HEK293 (cell line): ENCODE data around the gene CHMP1A.

Experiments
- CTCF ChIA-PET: fragments of 350-600 bp; formaldehyde crosslinking; extraction: SDS; loops from one replicate; lab custom pipeline; 2021; ENCODE audit warnings: antibody characterized with exemption; lab: Yijun Ruan, JAX
- POLR2A ChIA-PET: fragments of 300-600 bp; formaldehyde crosslinking; extraction: SDS; loops from one replicate; lab custom pipeline; 2020; ENCODE audit warnings: antibody characterized with exemption, inconsistent platforms; lab: Yijun Ruan, JAX
- H3K27ac ChIP-seq: fragments of 200-500 bp; sonication (Bioruptor generic); 2 replicates; pipeline ENCODE4 v1.5.1; 2014; ENCODE audit warnings: low read depth, low read length, control low read depth, inconsistent platforms; ENCODE audit errors: extremely low read depth
- H3K36me3 ChIP-seq, 2 experiments: fragments of 200-500 bp in 1 of 2; sonication (Bioruptor generic) in 1 of 2; 1 replicate in 1 of 2; 2 replicates in 1 of 2; pipeline ENCODE4 v1.5.1; 2014 to 2017; ENCODE audit warnings: inconsistent platforms in 2 of 2, low read length in 2 of 2; ENCODE audit not compliant: control insufficient read depth in 2 of 2, insufficient read depth in 1 of 2
- H3K4me1 ChIP-seq: fragments of 200-500 bp; sonication (Bioruptor generic); 2 replicates; pipeline ENCODE4 v1.5.1; 2014; ENCODE audit warnings: mild to moderate bottlenecking, low read length, inconsistent platforms; ENCODE audit not compliant: control insufficient read depth, insufficient read depth
- H3K4me3 ChIP-seq: 2 replicates; pipeline ENCODE4 v1.5.1; 2011; ENCODE audit warnings: low read depth, mild to moderate bottlenecking, control low read depth, low read length, moderate library complexity
- H3K9me3 ChIP-seq: fragments of 200-500 bp; sonication (Bioruptor generic); 2 replicates; pipeline ENCODE4 v1.5.1; 2014; ENCODE audit warnings: low read depth, low read length, inconsistent platforms; ENCODE audit not compliant: control insufficient read depth, insufficient read depth
- IKZF3 ChIP-seq: fragments of 450-650 bp; IDR thresholded peaks from 2 replicates; pipeline ENCODE4 v1.5.0; 2018; ENCODE audit warnings: missing biosample characterization, mild to moderate bottlenecking, missing genetic modification characterization, moderate library complexity
- OVOL3 ChIP-seq: fragments of 450-650 bp; formaldehyde crosslinking; IDR thresholded peaks from 2 replicates; pipeline ENCODE4 v1.5.1; 2016; ENCODE audit warnings: missing biosample characterization, missing genetic modification characterization
- PRDM4 ChIP-seq: fragments of 450-650 bp; formaldehyde crosslinking; IDR thresholded peaks from 2 replicates; pipeline ENCODE4 v1.5.1; 2017; ENCODE audit warnings: missing biosample characterization, missing genetic modification characterization
- ZBTB17 ChIP-seq: fragments of 450-650 bp; formaldehyde crosslinking; IDR thresholded peaks from 2 replicates; pipeline ENCODE4 v1.5.1; 2016; ENCODE audit warnings: missing biosample characterization, missing genetic modification characterization
- ZBTB20 ChIP-seq: fragments of 450-650 bp; formaldehyde crosslinking; IDR thresholded peaks from 2 replicates; pipeline ENCODE4 v1.5.1; 2016; ENCODE audit warnings: missing biosample characterization, missing genetic modification characterization
- ZFHX2 ChIP-seq: fragments of 450-650 bp; formaldehyde crosslinking; conservative IDR thresholded peaks from 2 replicates; pipeline ENCODE4 v1.5.1; 2016; ENCODE audit warnings: missing biosample characterization, missing genetic modification characterization
- ZIC2 ChIP-seq: fragments of 450-650 bp; formaldehyde crosslinking; IDR thresholded peaks from 2 replicates; pipeline ENCODE4 v1.5.1; 2016; ENCODE audit warnings: missing biosample characterization, missing genetic modification characterization
- ZNF140 ChIP-seq: fragments of 450-650 bp; formaldehyde crosslinking; IDR thresholded peaks from 2 replicates; pipeline ENCODE4 v1.5.1; 2016; ENCODE audit warnings: missing biosample characterization, missing genetic modification characterization
- ZNF175 ChIP-seq: fragments of 450-650 bp; formaldehyde crosslinking; IDR thresholded peaks from 2 replicates; pipeline ENCODE4 v1.5.1; 2016; ENCODE audit warnings: missing biosample characterization, missing genetic modification characterization
- ZNF184 ChIP-seq: fragments of 450-650 bp; IDR thresholded peaks from 2 replicates; pipeline ENCODE4 v1.5.1; 2018; ENCODE audit warnings: missing biosample characterization, mild to moderate bottlenecking, missing genetic modification characterization
- ZNF248 ChIP-seq: fragments of 450-650 bp; formaldehyde crosslinking; IDR thresholded peaks from 2 replicates; pipeline ENCODE4 v1.5.1; 2017; ENCODE audit warnings: missing biosample characterization, missing genetic modification characterization
- ZNF324 ChIP-seq: fragments of 450-650 bp; formaldehyde crosslinking; IDR thresholded peaks from 2 replicates; pipeline ENCODE4 v1.5.1; 2016; ENCODE audit warnings: missing biosample characterization, missing genetic modification characterization
- ZNF335 ChIP-seq: fragments of 450-650 bp; formaldehyde crosslinking; conservative IDR thresholded peaks from 2 replicates; pipeline ENCODE4 v1.5.1; 2016; ENCODE audit warnings: missing biosample characterization, missing genetic modification characterization
- ZNF341 ChIP-seq: fragments of 450-650 bp; formaldehyde crosslinking; IDR thresholded peaks from 2 replicates; pipeline ENCODE4; 2016; ENCODE audit warnings: low read depth, missing biosample characterization, missing genetic modification characterization
- ZNF394 ChIP-seq: fragments of 450-650 bp; formaldehyde crosslinking; IDR thresholded peaks from 2 replicates; pipeline ENCODE4 v1.5.1; 2016; ENCODE audit warnings: missing biosample characterization, missing genetic modification characterization, mild to moderate bottlenecking, moderate library complexity, borderline replicate concordance

The CHMP1A gene

DNA sequence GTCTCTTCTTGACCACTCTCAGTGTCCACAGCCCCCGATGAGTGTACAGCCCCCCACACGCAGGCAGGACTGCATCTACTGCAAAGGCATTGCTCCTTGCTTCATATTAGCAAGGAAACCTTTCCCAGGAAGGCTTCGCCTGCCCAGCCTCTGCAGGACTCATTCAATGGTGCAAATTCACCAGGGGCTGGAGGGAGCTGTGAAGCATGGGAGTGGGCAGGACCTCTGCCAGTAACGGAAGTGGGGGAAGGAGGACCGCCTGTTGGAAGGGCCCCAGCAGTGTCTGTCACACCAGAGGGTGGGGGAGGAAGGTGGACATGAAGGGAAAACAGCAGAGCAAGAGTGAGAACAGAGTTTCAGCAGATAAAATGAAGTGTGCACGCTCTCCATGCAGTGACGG is 2.6 kb upstream of the CHMP1A start:
- POLR2A ChIA-PET = no interaction called here
- H3K36me3 ChIP-seq = peaks cover 11 to 53% of the 10 kb centered on the region in 2 experiments; a peak in 2 of 3 replicates

DNA sequence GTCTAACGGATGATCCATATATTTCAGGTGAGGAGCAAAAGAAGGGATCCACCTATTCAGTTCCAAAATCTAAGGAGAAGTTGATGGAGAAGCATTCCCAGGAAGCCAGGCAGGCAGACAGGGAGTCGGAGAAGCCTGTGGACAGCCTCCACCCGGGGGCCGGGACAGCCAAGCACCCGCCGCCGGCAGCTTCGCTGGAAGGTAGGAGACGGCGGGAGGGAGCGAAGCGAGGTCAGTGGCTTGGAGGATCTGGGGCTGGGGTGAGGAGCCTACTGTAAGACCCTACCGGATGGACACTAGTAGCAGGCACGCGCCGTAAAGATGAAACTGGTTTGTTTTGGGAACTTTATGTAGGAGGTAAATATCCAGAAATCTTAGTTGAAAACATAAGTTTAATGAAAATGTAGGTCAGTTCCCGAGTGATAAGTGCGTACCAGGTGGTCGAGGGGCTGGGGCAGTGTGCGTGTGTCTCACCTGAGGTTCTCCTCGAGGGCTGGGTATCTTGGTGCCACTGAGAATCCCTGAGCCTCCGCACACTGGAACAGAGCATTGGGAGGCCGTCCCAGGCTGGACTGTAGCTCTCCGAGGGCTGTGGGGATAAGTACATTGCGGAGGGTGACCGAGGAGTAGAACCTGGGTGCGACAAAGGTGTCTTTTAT is 842 bp upstream of the CHMP1A start:
- Histone ChIP-seq H3K9me3 (no peaks in the 10 kb centered on the region), H3K27ac (peak overlapping the region; percentile 77), H3K4me3 (peak overlapping the region; percentile 93), H3K4me1 (0 out of 2 replicates have a peak, but pooled peaks cover 3% of the 10 kb centered on the region), H3K36me3 (peaks cover 7 to 49% of the 10 kb centered on the region in 2 experiments; a peak in 2 of 3 replicates)
- POLR2A ChIA-PET = interaction anchor here (0.8 to 1.9 kb wide), 2 partner anchors 28 to 43 kb away, joined by 3 to 8 read pairs; partner anchors contain the start of genes CDK10 and SPATA2L
- CTCF ChIA-PET = interaction anchor here (0.7 to 1.1 kb wide), 3 partner anchors 9 to 96 kb away, joined by 3 read pairs; no protein-coding TSS in a partner anchor
- TF ChIP-seq ZNF335 (tag by site-specific recombination) = peak; percentile 0
- 0 out of 2 replicates have a peak, but pooled peaks have one; percentile 19 for TF ChIP-seq PRDM4
- no peak for TF ChIP-seq OVOL3 (tag by site-specific recombination)
- no peak for TF ChIP-seq ZNF175 (tag by site-specific recombination)
- TF ChIP-seq ZNF341 (tag by site-specific recombination) = 0 out of 2 replicates have a peak, but pooled peaks have one; percentile 32
- TF ChIP-seq ZNF394 (tag by site-specific recombination) = 0 out of 2 replicates have a peak, but pooled peaks have one; percentile 17
- TF ChIP-seq ZBTB17 (tag by site-specific recombination) = 0 out of 2 replicates have a peak, but pooled peaks have one; percentile 41

More for the DNA sequence above, 2.6 kb upstream of the CHMP1A start:
- Histone ChIP-seq H3K4me1 (0 out of 2 replicates have a peak, but pooled peaks cover 3% of the 10 kb centered on the region), H3K9me3 (no peaks in the 10 kb centered on the region), H3K4me3 (no peak overlapping the region), H3K27ac (no peak overlapping the region)
- TF ChIP-seq ZFHX2 (tag by site-specific recombination) (no peak), ZNF341 (tag by site-specific recombination) (0 out of 2 replicates have a peak, but pooled peaks have one; percentile 13)
- CTCF ChIA-PET = interaction anchor here (0.6 kb wide), 1 partner anchor 17 kb away, joined by 4 read pairs; no protein-coding TSS in a partner anchor

DNA sequence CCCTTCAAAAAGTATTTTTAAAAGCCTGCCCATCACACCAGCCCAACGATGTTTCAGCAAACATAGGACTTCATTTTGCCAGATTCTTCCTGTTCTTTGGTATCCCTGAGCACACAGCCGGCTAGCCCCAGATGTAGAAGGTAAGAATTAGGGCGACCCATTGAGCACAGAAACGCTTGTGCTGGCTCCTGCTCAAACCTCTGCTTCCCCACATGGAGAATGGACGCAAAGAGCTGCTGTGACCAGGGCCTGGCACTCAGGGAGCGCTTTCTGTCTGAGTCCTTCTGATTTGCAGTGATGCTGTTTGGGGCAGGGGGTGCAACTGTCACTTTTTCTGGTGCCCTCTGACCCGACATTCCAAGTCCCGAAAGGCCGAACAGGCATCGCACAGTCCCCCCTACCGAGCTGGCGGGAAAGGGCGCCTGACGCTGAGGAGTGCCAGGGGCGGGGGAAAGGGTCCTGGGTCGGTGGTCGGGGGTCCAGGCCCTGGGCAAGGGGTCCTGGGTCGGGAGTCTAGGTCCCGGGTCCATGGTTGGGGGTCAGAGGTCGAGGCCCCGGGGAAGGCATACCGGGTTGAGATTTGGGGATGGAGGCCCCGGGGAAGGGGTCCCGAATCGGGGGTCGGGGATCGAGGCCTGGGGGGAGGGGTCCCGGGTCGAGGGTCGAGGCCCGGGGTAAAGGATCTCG is 930 bp downstream of the CHMP1A start:
- Histone ChIP-seq H3K36me3 (peaks cover 0 to 43% of the 10 kb centered on the region in 2 experiments; a peak in 2 of 3 replicates), H3K27ac (peak overlapping the region; percentile 77; the same call in 1 of the 2 replicates)
- CTCF ChIA-PET = interaction anchor here (0.8 to 2.3 kb wide), 2 partner anchors 14 to 15 kb away, joined by 4 to 9 read pairs; no protein-coding TSS in a partner anchor
- POLR2A ChIA-PET = interaction anchor here (1.2 kb wide), 1 partner anchor 9 kb away, joined by 4 read pairs; no protein-coding TSS in a partner anchor
- TF ChIP-seq ZNF248 = no peak
- TF ChIP-seq ZBTB20 (tag by site-specific recombination) = peak; percentile 35; the same call in 1 of the 2 replicates
- TF ChIP-seq ZNF184 (tag by site-specific recombination) = no peak
- TF ChIP-seq ZIC2 (tag by site-specific recombination) = no peak
- TF ChIP-seq ZNF324 (tag by site-specific recombination) = no peak
- TF ChIP-seq IKZF3 = no peak
- TF ChIP-seq ZNF140 = no peak
- TF ChIP-seq, all 188 proteins: peak for 1
- no peaks in the 10 kb centered on the region for H3K9me3 ChIP-seq
- 0 out of 2 replicates have a peak, but pooled peaks cover 3% of the 10 kb centered on the region for H3K4me1 ChIP-seq
- H3K4me3 ChIP-seq = peak overlapping the region; percentile 93
